ENCODE measurements around the gene PLAGL2. TPM values are rescaled to one million over a fixed set of nuclear protein-coding genes. Genes with fewer than 3 reads are reported as not detected.

PLAGL2 gene
- total RNA-seq, 1 donor from 2014 or later: 16.5 TPM

DNA sequence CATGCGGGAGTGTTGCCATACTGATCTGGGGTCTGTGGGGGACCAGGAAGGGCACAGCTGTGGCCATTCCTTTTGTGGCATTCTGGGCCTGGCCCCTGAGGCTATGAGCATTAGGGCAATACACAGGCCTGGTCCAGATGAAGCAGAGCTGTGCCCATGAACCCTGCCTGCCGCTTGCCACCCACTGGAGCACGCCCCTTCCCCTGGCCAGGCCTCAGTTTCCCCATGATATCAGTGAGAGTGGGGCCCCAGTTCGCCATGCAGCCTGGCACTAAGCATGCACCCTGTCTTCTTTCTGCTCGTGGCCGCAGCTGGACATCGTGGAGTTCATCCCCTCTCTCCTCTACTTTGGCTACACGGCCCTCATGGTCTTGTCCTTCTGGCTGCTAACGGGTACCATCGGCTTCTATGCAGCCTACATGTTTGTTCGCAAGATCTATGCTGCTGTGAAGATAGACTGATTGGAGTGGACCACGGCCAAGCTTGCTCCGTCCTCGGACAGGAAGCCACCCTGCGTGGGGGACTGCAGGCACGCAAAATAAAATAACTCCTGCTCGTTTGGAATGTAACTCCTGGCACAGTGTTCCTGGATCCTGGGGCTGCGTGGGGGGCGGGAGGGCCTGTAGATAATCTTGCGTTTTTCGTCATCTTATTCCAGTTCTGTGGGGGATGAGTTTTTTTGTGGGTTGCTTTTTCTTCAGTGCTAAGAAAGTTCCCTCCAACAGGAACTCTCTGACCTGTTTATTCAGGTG is 42.4 kb downstream of the PLAGL2 start:
- Mint-ChIP-seq H3K4me3 (no peak overlapping the region), H3K9me3 (no peaks in the 10 kb centered on the region), H3K4me1 (peaks cover 10% of the 10 kb centered on the region), H3K27ac (peak overlapping the region; percentile 36), H3K27me3 (ENCODE audit: insufficient read depth, low read depth) (no peaks in the 10 kb centered on the region), H3K36me3 (peaks cover 28% of the 10 kb centered on the region)
- Histone ChIP-seq H3K9ac (no peak overlapping the region), H2AFZ (replicated peaks) (no peak overlapping the region), H3K4me3 (no peak overlapping the region), H3K79me2 (ENCODE audit: low read depth) (no peaks in the 10 kb centered on the region), H3K36me3 (no peaks in the 10 kb centered on the region), H3K27ac (no peak overlapping the region), H3K9me3 (ENCODE audit: low read depth) (no peaks in the 10 kb centered on the region), H3K27me3 (no peaks in the 10 kb centered on the region), H3K4me2 (no peak overlapping the region), H4K20me1 (ENCODE audit: low read depth) (peaks cover 7% of the 10 kb centered on the region), H3F3A (ENCODE audit: low read depth) (peaks cover 13% of the 10 kb centered on the region), H3K4me1 (peaks cover 6% of the 10 kb centered on the region)
- TF ChIP-seq EZH2 (IDR thresholded peaks at IDR 0.05) (no peak), CTCF (IDR thresholded peaks at IDR 0.05) (no peak), EZH2phosphoT487 (IDR thresholded peaks at IDR 0.05) (no peak)
- no peak for DNase-seq (ENCODE audit: low spot score)

GRCh38 chr20:32163951-32164350 is 43.6 kb downstream of the PLAGL2 start:
- no peak overlapping the region for H3K4me3 ChIP-seq
- no peak overlapping the region for H3K4me2 ChIP-seq
- Mint-ChIP-seq H3K27ac (no peak overlapping the region), H3K36me3 (peaks cover 31% of the 10 kb centered on the region), H3K4me3 (no peak overlapping the region), H3K27me3 (ENCODE audit: insufficient read depth, low read depth) (no peaks in the 10 kb centered on the region), H3K9me3 (no peaks in the 10 kb centered on the region), H3K4me1 (peaks cover 8% of the 10 kb centered on the region)
- H3K9me3 ChIP-seq (ENCODE audit: low read depth): no peaks in the 10 kb centered on the region
- H3K27me3 ChIP-seq: no peaks in the 10 kb centered on the region
- TF ChIP-seq CTCF (IDR thresholded peaks at IDR 0.05) (no peak), EZH2 (IDR thresholded peaks at IDR 0.05) (no peak), EZH2phosphoT487 (IDR thresholded peaks at IDR 0.05) (no peak)
- H3K27ac ChIP-seq: no peak overlapping the region
- peaks cover 13% of the 10 kb centered on the region for H3F3A ChIP-seq (ENCODE audit: low read depth)
- no peak overlapping the region for H2AFZ ChIP-seq (replicated peaks)
- H3K4me1 ChIP-seq: peaks cover 5% of the 10 kb centered on the region
- DNase-seq (ENCODE audit: low spot score): no peak
- no peaks in the 10 kb centered on the region for H3K79me2 ChIP-seq (ENCODE audit: low read depth)
- peaks cover 7% of the 10 kb centered on the region for H4K20me1 ChIP-seq (ENCODE audit: low read depth)
- no peak overlapping the region for H3K9ac ChIP-seq
- no peaks in the 10 kb centered on the region for H3K36me3 ChIP-seq

DNA sequence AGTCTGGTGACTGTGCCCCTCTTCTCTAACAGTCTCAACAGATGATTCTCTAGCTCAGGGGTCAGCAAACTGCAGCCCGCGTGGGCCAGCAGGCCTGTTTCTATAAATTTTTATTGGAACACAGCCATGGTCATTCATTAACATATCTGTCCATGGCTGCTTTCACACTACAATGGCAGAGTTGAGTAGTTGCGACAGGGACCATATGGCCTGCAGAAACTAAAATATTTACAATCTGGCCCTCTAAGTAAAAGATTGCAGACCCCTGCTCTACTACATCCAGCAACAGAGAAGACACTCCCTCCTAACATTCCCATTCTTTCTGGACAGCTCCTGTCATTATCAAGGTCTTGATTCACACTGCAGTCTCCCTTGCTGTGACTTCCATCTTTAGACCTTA is 45.2 kb downstream of the PLAGL2 start:
- Histone ChIP-seq H3F3A (ENCODE audit: low read depth) (peaks cover 2% of the 10 kb centered on the region), H4K20me1 (ENCODE audit: low read depth) (peaks cover 2% of the 10 kb centered on the region), H3K4me2 (no peak overlapping the region), H3K36me3 (no peaks in the 10 kb centered on the region), H2AFZ (replicated peaks) (no peak overlapping the region), H3K79me2 (ENCODE audit: low read depth) (no peaks in the 10 kb centered on the region), H3K27ac (no peak overlapping the region), H3K9ac (no peak overlapping the region), H3K9me3 (ENCODE audit: low read depth) (no peaks in the 10 kb centered on the region), H3K4me3 (no peak overlapping the region), H3K4me1 (no peaks in the 10 kb centered on the region), H3K27me3 (no peaks in the 10 kb centered on the region)
- Mint-ChIP-seq H3K4me3 (no peak overlapping the region), H3K36me3 (peaks cover 37% of the 10 kb centered on the region), H3K9me3 (no peaks in the 10 kb centered on the region), H3K4me1 (no peaks in the 10 kb centered on the region), H3K27me3 (ENCODE audit: insufficient read depth, low read depth) (peaks cover 2% of the 10 kb centered on the region), H3K27ac (no peak overlapping the region)
- TF ChIP-seq CTCF (IDR thresholded peaks at IDR 0.05) (no peak), EZH2 (IDR thresholded peaks at IDR 0.05) (no peak), EZH2phosphoT487 (IDR thresholded peaks at IDR 0.05) (no peak)
- no peak for DNase-seq (ENCODE audit: low spot score)
